GM12891 (cell line): ENCODE data around the gene PSIP1. TPM values are rescaled to one million over a fixed set of nuclear protein-coding genes. Genes with fewer than 3 reads are reported as not detected.
A peak's percentile ranks its signal among the peaks of the same experiment; 100 is the strongest.

Experiments used
- DNase-seq: peaks from one replicate; pipeline ENCODE4 v3.0.0; 2011; ENCODE audit warnings: low spot score; ENCODE audit not compliant: insufficient read length
- FAIRE-seq: peaks from 2 replicates; lab custom pipeline; 2011; peaks lifted over from hg19 to GRCh38; lab: Jason Lieb, UNC
- PAX5 ChIP-seq: IDR thresholded peaks from 2 replicates; pipeline ENCODE4 v1.6.1; 2011; ENCODE audit warnings: low read length, moderate library complexity, mild to moderate bottlenecking; ENCODE audit not compliant: insufficient read depth, severe bottlenecking
- POLR2A ChIP-seq: IDR thresholded peaks from 2 replicates; pipeline ENCODE4 v1.6.1; 2011; ENCODE audit warnings: low read depth, low read length, control low read depth
- POLR2AphosphoS5 ChIP-seq: IDR thresholded peaks from 2 replicates; pipeline ENCODE4 v1.6.1; 2011; ENCODE audit warnings: low read depth, low read length, control low read depth
- POU2F2 ChIP-seq: IDR thresholded peaks from 2 replicates; pipeline ENCODE4 v1.6.1; 2011; ENCODE audit warnings: low read depth, mild to moderate bottlenecking, control low read depth, low read length, moderate library complexity
- SPI1 ChIP-seq: IDR thresholded peaks from 2 replicates; pipeline ENCODE4 v1.6.1; 2011; ENCODE audit warnings: low read depth, low read length, control low read depth
- TAF1 ChIP-seq: IDR thresholded peaks from 2 replicates; pipeline ENCODE4 v1.6.1; 2011; ENCODE audit warnings: low read depth, low read length, control low read depth
- polyA plus RNA-seq: library from polyadenylated mRNA; unstranded; fragments of >200 nt; gene quantifications from one replicate; pipeline ENCODE4 v1.2.1, GENCODE V29; 2012; ENCODE audit warnings: low read depth, missing spikeins, inconsistent platforms; ENCODE audit not compliant: missing spikeins

PSIP1 gene
- 147 TPM for polyA plus RNA-seq

- FAIRE-seq: peak; percentile 97
- TF ChIP-seq POU2F2 (peak; percentile 35), POLR2AphosphoS5 (peak; percentile 92), TAF1 (peak; percentile 89), SPI1 (peak; percentile 58), PAX5 (no peak), POLR2A (peak; percentile 74; the same call in 1 of the 2 replicates)
- DNase-seq: peak; percentile 55
These were observed at the start of gene PSIP1 for GRCh38 chr9:15510789-15511575. PSIP1 (minus strand) TSS chr9:15510970; CDS start chr9:15510188, 782 bp downstream.

- no peak for DNase-seq
- peak; percentile 59 for FAIRE-seq
- TF ChIP-seq POU2F2 (no peak), SPI1 (no peak), POLR2A (no peak), PAX5 (no peak), POLR2AphosphoS5 (no peak), TAF1 (no peak)
These were observed 42.7 kb upstream of the PSIP1 start for GRCh38 chr9:15553528-15553898.

- FAIRE-seq (peak; percentile 97), DNase-seq (peak; percentile 91)
- no peak for TF ChIP-seq PAX5
- peak; percentile 64 for TF ChIP-seq POLR2A
- peak; percentile 13; the same call in 1 of the 2 replicates for TF ChIP-seq POU2F2
- TF ChIP-seq TAF1: peak; percentile 55; the same call in 1 of the 2 replicates
- peak; percentile 42; the same call in 1 of the 2 replicates for TF ChIP-seq SPI1
- peak; percentile 60; the same call in 1 of the 2 replicates for TF ChIP-seq POLR2AphosphoS5
These were observed 42.1 kb upstream of the PSIP1 start, which contains the start of gene CCDC171 for GRCh38 chr9:15552636-15553527. CCDC171 (plus strand) TSS chr9:15553043; CDS start chr9:15564089, 11,046 bp downstream.

GRCh38 chr9:15549611-15550010 lies 38.8 kb upstream of the PSIP1 start:
- DNase-seq: no peak

GRCh38 chr9:15543047-15543813 lies 32.5 kb upstream of the PSIP1 start:
- FAIRE-seq: no peak
- DNase-seq: no peak
- TF ChIP-seq SPI1: no peak
- no peak for TF ChIP-seq POLR2AphosphoS5
- TF ChIP-seq POU2F2: no peak
- no peak for TF ChIP-seq TAF1
- TF ChIP-seq PAX5: no peak
- TF ChIP-seq POLR2A: no peak

More at GRCh38 chr9:15549611-15550010, 38.8 kb upstream of the PSIP1 start:
- no peak for FAIRE-seq
- TF ChIP-seq POLR2A (no peak), SPI1 (no peak), POLR2AphosphoS5 (no peak), TAF1 (no peak), PAX5 (no peak), POU2F2 (no peak)

- DNase-seq (no peak), FAIRE-seq (no peak)
- TF ChIP-seq POU2F2 (no peak), PAX5 (no peak), POLR2AphosphoS5 (no peak), SPI1 (no peak), POLR2A (no peak)
These were observed 31.9 kb upstream of the PSIP1 start for GRCh38 chr9:15542624-15543023.

GRCh38 chr9:15541872-15542271 lies 31.1 kb upstream of the PSIP1 start:
- DNase-seq (no peak), FAIRE-seq (no peak)
- no peak for TF ChIP-seq TAF1
- TF ChIP-seq POU2F2: no peak

GRCh38 chr9:15531380-15531779 lies 20.6 kb upstream of the PSIP1 start:
- DNase-seq (no peak), FAIRE-seq (peak; percentile 16)
- TF ChIP-seq POLR2AphosphoS5 (no peak), POLR2A (no peak), SPI1 (no peak), POU2F2 (no peak), TAF1 (no peak), PAX5 (no peak)
